ENCODE measurements around the gene NIN.

Gene NIN

DNA sequence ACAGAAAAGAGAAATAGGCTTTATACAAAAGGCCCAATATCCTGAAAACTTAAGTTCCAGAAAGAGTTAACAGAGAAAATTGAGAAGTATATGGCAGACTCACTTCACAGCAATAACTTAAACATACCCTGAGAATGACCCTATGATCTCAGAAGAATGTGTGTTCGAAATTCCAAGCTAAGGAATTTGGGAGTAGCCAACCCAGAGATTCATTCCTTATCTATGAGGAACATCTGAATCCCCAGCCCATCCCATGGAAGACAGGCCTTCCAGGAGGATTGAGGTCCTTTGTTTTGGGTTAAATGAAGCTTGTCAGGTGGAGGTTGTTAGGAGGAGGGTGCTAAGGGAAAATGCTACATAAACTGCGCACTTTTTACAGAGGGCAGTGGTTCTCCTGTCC is 155.4 kb downstream of the NIN start:
- no peak for TF ChIP-seq ZFX (IDR thresholded peaks at IDR 0.05)
- TF ChIP-seq, protein P1, sequence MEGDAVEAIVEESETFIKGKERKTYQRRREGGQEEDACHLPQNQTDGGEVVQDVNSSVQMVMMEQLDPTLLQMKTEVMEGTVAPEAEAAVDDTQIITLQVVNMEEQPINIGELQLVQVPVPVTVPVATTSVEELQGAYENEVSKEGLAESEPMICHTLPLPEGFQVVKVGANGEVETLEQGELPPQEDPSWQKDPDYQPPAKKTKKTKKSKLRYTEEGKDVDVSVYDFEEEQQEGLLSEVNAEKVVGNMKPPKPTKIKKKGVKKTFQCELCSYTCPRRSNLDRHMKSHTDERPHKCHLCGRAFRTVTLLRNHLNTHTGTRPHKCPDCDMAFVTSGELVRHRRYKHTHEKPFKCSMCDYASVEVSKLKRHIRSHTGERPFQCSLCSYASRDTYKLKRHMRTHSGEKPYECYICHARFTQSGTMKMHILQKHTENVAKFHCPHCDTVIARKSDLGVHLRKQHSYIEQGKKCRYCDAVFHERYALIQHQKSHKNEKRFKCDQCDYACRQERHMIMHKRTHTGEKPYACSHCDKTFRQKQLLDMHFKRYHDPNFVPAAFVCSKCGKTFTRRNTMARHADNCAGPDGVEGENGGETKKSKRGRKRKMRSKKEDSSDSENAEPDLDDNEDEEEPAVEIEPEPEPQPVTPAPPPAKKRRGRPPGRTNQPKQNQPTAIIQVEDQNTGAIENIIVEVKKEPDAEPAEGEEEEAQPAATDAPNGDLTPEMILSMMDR (conservative IDR thresholded peaks at IDR 0.05): no peak
- H3K27ac ChIP-seq: no peak overlapping the region

DNA sequence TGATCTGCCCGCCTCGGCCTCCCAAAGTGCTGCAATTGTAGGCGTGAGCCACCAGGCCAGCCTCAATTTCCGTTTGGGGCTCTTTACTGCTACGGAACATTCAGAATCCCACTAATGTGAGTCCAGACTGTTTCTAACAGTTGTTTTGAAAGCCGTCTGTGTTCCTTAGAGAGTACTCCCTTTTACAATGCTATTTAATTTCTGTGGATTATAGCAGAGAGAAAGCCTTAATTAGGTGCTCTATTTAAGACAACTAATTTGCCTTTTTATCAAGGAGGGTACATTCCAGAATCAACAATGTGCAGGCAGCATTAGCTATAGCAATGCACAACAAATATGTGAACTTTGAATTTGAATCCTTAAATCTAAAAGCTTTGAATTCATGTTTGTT is 160.1 kb downstream of the NIN start:
- no peak overlapping the region for H3K27ac ChIP-seq
- TF ChIP-seq, protein P1 (conservative IDR thresholded peaks at IDR 0.05): no peak
- TF ChIP-seq ZFX (IDR thresholded peaks at IDR 0.05): no peak

DNA sequence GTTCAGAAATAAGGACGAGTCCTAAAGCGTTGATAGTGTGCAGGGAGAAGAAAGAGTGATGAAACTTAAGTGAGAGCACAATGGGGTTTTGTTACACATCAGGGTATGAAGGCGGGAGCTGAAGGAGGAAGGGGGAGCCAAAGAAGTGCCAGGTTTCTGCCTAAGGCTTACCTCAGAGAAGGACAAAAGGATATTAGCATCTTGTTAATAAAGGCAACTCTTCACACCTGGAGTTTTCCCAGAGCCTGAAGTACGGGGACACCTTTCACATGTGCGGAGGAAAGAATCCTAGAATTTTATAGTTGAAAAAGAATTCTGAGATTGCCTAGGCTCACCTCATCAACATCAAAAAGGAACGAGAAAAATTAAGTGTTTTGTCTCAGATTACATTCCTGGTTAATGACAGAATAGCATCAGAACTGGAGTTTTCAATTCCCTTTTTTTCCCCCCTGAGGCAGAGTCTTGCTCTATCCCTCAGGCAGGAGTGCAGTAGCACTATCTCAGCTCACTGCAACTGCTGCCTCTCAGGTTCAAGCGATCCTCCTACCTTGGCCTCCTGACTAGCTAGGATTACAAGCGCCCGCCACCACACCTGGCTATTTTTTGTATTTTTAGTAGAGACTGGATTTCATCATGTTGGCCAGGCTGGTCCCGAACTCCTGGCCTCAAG is 160.6 kb downstream of the NIN start:
- no peak overlapping the region for H3K27ac ChIP-seq
- no peak for TF ChIP-seq ZFX (IDR thresholded peaks at IDR 0.05)
- TF ChIP-seq, protein P1 (conservative IDR thresholded peaks at IDR 0.05): no peak
